IMR-90 (cell line): ENCODE data around the gene TDRD1.

Source experiments
- BHLHE40 ChIP-seq: fragments of 150-350 bp; IDR thresholded peaks from 2 replicates; pipeline ENCODE4 v1.6.1; 2016; ENCODE audit warnings: mild to moderate bottlenecking, low read depth, low read length
- MAFK ChIP-seq: IDR thresholded peaks from 2 replicates; pipeline ENCODE4 v1.6.1; 2012; ENCODE audit warnings: low read depth, low read length, improper control_type of control experiment
- NFE2L2 ChIP-seq: fragments of 150-350 bp; IDR thresholded peaks from 2 replicates; pipeline ENCODE4 v1.6.1; 2016; ENCODE audit warnings: low read depth, mild to moderate bottlenecking, low read length
- POLR2A ChIP-seq: IDR thresholded peaks from 2 replicates; pipeline ENCODE4 v1.6.1; 2012; ENCODE audit warnings: mild to moderate bottlenecking, low read depth, low read length
- RAD21 ChIP-seq: IDR thresholded peaks from 2 replicates; pipeline ENCODE4 v1.6.1; 2012; ENCODE audit warnings: low read length, improper control_type of control experiment
- RCOR1 ChIP-seq: IDR thresholded peaks from 2 replicates; pipeline ENCODE4 v1.6.1; 2012; ENCODE audit warnings: mild to moderate bottlenecking, low read length, improper control_type of control experiment; ENCODE audit not compliant: insufficient replicate concordance
- TF ChIP-seq, protein P1 (sequence below): conservative IDR thresholded peaks from 2 replicates; pipeline ENCODE4 v1.5.1; 2012; ENCODE audit warnings: mild to moderate bottlenecking, low read depth, low read length, improper control_type of control experiment
- TF ChIP-seq, protein P2 (sequence below): fragments of 150-350 bp; IDR thresholded peaks from 2 replicates; pipeline ENCODE4 v1.6.1; 2017; ENCODE audit warnings: mild to moderate bottlenecking, antibody characterized with exemption, low read length, low read depth

DNA sequence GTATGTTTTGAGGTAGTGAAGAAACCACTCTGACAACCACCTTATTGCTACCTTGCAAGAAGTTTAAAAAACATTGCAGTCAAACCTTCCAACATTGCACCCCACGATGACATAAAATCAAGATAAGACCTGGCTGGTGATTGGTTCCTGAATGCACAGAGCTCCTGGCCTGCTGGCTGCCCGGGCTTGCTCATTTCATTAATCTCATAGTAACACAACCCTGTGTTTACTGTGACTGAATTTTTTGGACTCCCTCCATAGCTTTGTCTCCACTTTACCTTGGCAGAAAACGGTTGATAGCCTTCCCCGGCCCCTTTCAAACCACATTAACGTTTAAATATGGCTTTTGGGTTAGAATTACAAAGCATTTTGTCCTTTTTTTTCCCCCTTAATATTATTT is 87.4 kb downstream of the TDRD1 start:
- TF ChIP-seq, protein P1, sequence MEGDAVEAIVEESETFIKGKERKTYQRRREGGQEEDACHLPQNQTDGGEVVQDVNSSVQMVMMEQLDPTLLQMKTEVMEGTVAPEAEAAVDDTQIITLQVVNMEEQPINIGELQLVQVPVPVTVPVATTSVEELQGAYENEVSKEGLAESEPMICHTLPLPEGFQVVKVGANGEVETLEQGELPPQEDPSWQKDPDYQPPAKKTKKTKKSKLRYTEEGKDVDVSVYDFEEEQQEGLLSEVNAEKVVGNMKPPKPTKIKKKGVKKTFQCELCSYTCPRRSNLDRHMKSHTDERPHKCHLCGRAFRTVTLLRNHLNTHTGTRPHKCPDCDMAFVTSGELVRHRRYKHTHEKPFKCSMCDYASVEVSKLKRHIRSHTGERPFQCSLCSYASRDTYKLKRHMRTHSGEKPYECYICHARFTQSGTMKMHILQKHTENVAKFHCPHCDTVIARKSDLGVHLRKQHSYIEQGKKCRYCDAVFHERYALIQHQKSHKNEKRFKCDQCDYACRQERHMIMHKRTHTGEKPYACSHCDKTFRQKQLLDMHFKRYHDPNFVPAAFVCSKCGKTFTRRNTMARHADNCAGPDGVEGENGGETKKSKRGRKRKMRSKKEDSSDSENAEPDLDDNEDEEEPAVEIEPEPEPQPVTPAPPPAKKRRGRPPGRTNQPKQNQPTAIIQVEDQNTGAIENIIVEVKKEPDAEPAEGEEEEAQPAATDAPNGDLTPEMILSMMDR, result no peak
- TF ChIP-seq BHLHE40, result no peak
- TF ChIP-seq POLR2A, result no peak
- TF ChIP-seq RCOR1, result no peak
- TF ChIP-seq, protein P2, sequence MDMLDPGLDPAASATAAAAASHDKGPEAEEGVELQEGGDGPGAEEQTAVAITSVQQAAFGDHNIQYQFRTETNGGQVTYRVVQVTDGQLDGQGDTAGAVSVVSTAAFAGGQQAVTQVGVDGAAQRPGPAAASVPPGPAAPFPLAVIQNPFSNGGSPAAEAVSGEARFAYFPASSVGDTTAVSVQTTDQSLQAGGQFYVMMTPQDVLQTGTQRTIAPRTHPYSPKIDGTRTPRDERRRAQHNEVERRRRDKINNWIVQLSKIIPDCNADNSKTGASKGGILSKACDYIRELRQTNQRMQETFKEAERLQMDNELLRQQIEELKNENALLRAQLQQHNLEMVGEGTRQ, result no peak
- no peak for TF ChIP-seq RAD21
- no peak for TF ChIP-seq MAFK
- TF ChIP-seq NFE2L2, result no peak
